NT2/D1 (cell line): ENCODE measurements around the gene PPP2R5C.

Source experiments
- SUZ12 ChIP-seq: IDR thresholded peaks from 2 replicates; pipeline ENCODE4 v1.6.1; 2011; ENCODE audit not compliant: insufficient read length, insufficient read depth; ENCODE audit errors: extremely low read depth
- YY1 ChIP-seq: IDR thresholded peaks from 2 replicates; pipeline ENCODE4 v1.6.1; 2011; ENCODE audit not compliant: insufficient read length, insufficient read depth
- ZNF274 ChIP-seq: IDR thresholded peaks from 2 replicates; pipeline ENCODE4 v1.6.1; 2011; ENCODE audit warnings: mild to moderate bottlenecking, low read depth, low read length

DNA sequence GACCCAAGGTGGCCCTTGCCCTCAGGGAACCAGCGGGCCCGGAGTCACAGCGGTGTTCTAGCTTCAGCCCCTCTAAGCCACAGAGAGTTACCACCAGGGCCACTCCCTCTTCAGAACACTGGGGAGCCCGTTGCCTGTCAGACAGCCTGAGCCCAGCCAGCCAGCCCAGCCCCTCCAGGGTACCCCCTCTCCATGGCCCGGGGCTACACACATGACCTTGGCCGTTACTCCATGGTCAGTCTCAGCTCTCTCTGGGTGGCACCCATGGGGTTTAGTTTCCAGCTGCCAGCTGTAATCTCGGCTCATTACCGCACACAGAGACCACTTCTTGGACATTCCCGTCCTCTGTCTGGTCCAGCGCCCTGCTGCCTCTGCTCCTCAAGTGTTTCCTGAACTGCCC is 35.0 kb downstream of the PPP2R5C start:
- no peak for TF ChIP-seq YY1
- TF ChIP-seq ZNF274: no peak
- no peak for TF ChIP-seq SUZ12
